Glutamatergic neuron (in vitro differentiated cells): ENCODE data around the gene NTRK3. TPM values are rescaled to one million over a fixed set of nuclear protein-coding genes. Genes with fewer than 3 reads are reported as not detected.

Experiments used
- DNase-seq: peaks from one replicate; pipeline ENCODE4 v3.0.0; 2022
- H3K27ac Mint-ChIP-seq: one replicate; pipeline ENCODE4 v1.8.0; 2020; ENCODE audit warnings: mild to moderate bottlenecking, mixed read lengths, inconsistent platforms; ENCODE audit not compliant: unreplicated experiment
- H3K27me3 Mint-ChIP-seq: one replicate; pipeline ENCODE4 v1.8.0; 2020; ENCODE audit warnings: mild to moderate bottlenecking, moderate library complexity, mixed read lengths, inconsistent platforms; ENCODE audit not compliant: unreplicated experiment
- H3K36me3 Mint-ChIP-seq: one replicate; pipeline ENCODE4 v1.8.0; 2020; ENCODE audit warnings: mild to moderate bottlenecking, mixed read lengths, inconsistent platforms; ENCODE audit not compliant: unreplicated experiment
- H3K4me1 Mint-ChIP-seq: one replicate; pipeline ENCODE4 v1.8.0; 2020; ENCODE audit warnings: mild to moderate bottlenecking, low read depth, mixed read lengths, inconsistent platforms; ENCODE audit not compliant: unreplicated experiment
- H3K4me3 Mint-ChIP-seq: one replicate; pipeline ENCODE4 v1.8.0; 2020; ENCODE audit warnings: mild to moderate bottlenecking, mixed read lengths, inconsistent platforms; ENCODE audit not compliant: unreplicated experiment
- H3K9me3 Mint-ChIP-seq: one replicate; pipeline ENCODE4 v1.8.0; 2020; ENCODE audit warnings: mild to moderate bottlenecking, moderate library complexity, mixed read lengths, inconsistent platforms; ENCODE audit not compliant: unreplicated experiment
- total RNA-seq: library from RNA; stranded (reverse); fragmentation: NEBNext Ultra II Directional; extraction: Animal tissue kit (Norgen Biotek cat#: 25700); gene quantifications from one replicate; pipeline ENCODE4 v1.2.1, GENCODE V29; 2021; ENCODE audit not compliant: unreplicated experiment
- TF ChIP-seq, protein P1 (sequence below): fragments of 200-600 bp; sonication (generic); IDR thresholded peaks from one replicate; pipeline ENCODE4 v1.5.0; 2021; ENCODE audit not compliant: partially characterized antibody, unreplicated experiment

NTRK3 gene
- total RNA-seq, 1 donor from 2014 or later, result 9.5 TPM

DNA sequence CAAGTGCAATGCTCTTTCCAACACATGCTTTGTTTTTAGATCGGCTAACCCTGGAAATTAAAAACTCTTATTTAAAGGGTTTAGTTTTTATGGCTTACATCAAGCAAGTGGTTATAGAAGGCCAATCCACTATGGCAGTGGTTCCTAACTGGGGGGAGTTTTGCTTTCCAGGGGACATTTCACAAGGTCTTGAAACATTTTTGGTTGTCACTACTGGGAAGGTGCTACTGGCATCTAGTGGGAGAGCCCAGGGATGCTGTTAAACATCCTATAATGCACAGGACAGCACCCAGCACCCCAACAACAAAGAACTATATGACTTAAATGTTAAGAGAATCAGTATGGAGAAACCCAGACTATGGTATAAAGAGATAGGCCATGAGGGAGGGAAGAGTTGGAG is 439.0 kb downstream of the NTRK3 start:
- no peak for DNase-seq
- Mint-ChIP-seq H3K9me3 (no peaks in the 10 kb centered on the region), H3K36me3 (no peaks in the 10 kb centered on the region), H3K27me3 (peaks cover 4% of the 10 kb centered on the region), H3K27ac (no peak overlapping the region), H3K4me3 (no peak overlapping the region), H3K4me1 (no peaks in the 10 kb centered on the region)
- TF ChIP-seq, protein P1, sequence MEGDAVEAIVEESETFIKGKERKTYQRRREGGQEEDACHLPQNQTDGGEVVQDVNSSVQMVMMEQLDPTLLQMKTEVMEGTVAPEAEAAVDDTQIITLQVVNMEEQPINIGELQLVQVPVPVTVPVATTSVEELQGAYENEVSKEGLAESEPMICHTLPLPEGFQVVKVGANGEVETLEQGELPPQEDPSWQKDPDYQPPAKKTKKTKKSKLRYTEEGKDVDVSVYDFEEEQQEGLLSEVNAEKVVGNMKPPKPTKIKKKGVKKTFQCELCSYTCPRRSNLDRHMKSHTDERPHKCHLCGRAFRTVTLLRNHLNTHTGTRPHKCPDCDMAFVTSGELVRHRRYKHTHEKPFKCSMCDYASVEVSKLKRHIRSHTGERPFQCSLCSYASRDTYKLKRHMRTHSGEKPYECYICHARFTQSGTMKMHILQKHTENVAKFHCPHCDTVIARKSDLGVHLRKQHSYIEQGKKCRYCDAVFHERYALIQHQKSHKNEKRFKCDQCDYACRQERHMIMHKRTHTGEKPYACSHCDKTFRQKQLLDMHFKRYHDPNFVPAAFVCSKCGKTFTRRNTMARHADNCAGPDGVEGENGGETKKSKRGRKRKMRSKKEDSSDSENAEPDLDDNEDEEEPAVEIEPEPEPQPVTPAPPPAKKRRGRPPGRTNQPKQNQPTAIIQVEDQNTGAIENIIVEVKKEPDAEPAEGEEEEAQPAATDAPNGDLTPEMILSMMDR, result no peak

DNA sequence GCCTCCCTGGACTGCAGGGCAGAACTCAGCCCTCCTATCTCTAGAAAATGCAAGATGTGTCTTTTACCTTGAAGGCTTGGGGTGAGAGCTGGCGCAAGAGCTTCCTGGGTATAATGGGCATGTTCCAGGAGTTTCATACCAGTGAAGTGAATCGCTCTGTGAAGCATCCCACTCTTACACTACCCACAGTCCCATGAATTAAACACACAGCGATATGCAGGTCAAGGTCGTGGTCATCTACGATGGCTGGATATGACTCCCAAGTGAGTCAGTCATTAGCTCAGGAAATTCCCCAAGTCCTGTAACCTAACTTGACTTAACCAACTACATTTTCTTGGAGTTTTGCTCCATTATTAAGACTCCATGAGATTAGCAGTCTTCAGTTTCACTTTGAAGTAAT is 439.7 kb downstream of the NTRK3 start:
- H3K9me3 Mint-ChIP-seq, result no peaks in the 10 kb centered on the region
- no peak overlapping the region for H3K4me3 Mint-ChIP-seq
- H3K27ac Mint-ChIP-seq, result no peak overlapping the region
- no peaks in the 10 kb centered on the region for H3K36me3 Mint-ChIP-seq
- peaks cover 4% of the 10 kb centered on the region for H3K27me3 Mint-ChIP-seq
- TF ChIP-seq, protein P1, result no peak
- no peak for DNase-seq
- no peaks in the 10 kb centered on the region for H3K4me1 Mint-ChIP-seq

DNA sequence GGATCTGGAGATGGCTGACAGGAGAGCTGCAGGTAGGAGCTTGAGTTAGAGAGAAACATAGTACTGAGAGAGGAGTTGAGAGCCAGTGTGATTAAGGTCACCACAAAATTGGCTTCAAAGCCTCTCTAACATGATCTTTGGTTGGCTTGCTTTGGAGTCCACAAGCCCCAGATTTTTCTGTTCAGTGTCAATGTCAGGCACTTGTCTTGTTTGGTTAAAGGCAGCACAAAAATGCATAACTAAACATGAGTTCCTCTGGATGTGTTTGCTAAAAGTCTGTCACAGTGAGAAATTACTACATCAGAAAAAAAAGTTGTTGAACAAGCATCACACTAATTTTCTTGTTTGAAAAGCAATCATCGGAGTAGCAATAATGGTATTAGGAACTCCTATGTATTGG is 440.5 kb downstream of the NTRK3 start:
- no peak for DNase-seq
- H3K27ac Mint-ChIP-seq, result no peak overlapping the region
- H3K27me3 Mint-ChIP-seq, result peaks cover 4% of the 10 kb centered on the region
- H3K4me3 Mint-ChIP-seq, result no peak overlapping the region
- H3K9me3 Mint-ChIP-seq, result no peaks in the 10 kb centered on the region
- H3K36me3 Mint-ChIP-seq, result no peaks in the 10 kb centered on the region
- H3K4me1 Mint-ChIP-seq, result no peaks in the 10 kb centered on the region
- TF ChIP-seq, protein P1, result no peak

Other genes with a start within 250 kb of the NTRK3 start
- 19.3 TPM for gene MRPL46, start 210.6 kb upstream of the NTRK3 start, total RNA-seq
- 58.9 TPM for gene MRPS11, start 211.0 kb upstream of the NTRK3 start, total RNA-seq